Measurements from ENCODE around the gene BEX1. TPM values are rescaled to one million over a fixed set of nuclear protein-coding genes. Genes with fewer than 3 reads are reported as not detected.

Gene BEX1
- polyA plus RNA-seq, 1 donor (not counting 4 experiments of a cell fraction or from before 2014, with no cell fraction given): 6.4 TPM

DNA sequence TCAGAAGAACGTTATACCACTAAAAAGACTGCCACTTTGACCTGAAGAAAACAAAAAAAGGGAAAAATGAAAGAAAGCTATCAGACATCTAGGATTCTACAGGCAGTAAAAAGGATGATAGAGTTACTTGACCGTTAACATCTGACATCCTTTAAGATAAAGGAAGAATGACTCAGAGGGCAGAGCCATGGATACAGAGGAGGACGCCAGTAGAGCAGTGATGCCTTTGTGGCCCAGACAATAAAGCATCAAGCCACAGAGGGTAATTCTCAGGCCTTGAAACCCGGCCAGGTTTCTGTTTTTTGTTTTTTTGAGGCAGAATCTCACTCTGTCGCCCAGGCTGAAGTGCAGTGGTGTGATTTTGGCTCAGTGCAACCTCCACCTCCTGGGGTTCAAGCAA lies 9.5 kb upstream of the BEX1 start:
- no peak for FAIRE-seq
- H3K9me1 ChIP-seq (ENCODE audit: control insufficient read depth, extremely low read depth, insufficient read depth, low read length): no peaks in the 10 kb centered on the region
- H3K4me2 ChIP-seq (ENCODE audit: control insufficient read depth, extremely low read depth, insufficient read depth, low read depth, low read length): no peak overlapping the region
- H2AFZ ChIP-seq (ENCODE audit: control insufficient read depth, low read length): no peak overlapping the region
- H3K27me3 ChIP-seq (ENCODE audit: control insufficient read depth, extremely low read depth, insufficient read depth, low read length): no peaks in the 10 kb centered on the region
- H3K9me3 ChIP-seq (ENCODE audit: control insufficient read depth, low read depth, low read length): no peaks in the 10 kb centered on the region
- H3K9ac ChIP-seq (ENCODE audit: control insufficient read depth, extremely low read depth, insufficient read depth, low read length): no peak overlapping the region
- no peak for DNase-seq (ENCODE audit: low read depth, low spot score)
- H4K20me1 ChIP-seq (ENCODE audit: control insufficient read depth, extremely low read depth, insufficient read depth, low read length): no peaks in the 10 kb centered on the region
- no peaks in the 10 kb centered on the region for H3K4me1 ChIP-seq (ENCODE audit: control insufficient read depth, extremely low read depth, insufficient read depth, low read length)
- H3K79me2 ChIP-seq (ENCODE audit: control insufficient read depth, insufficient read depth, low read length): no peaks in the 10 kb centered on the region
- TF ChIP-seq, protein P1, sequence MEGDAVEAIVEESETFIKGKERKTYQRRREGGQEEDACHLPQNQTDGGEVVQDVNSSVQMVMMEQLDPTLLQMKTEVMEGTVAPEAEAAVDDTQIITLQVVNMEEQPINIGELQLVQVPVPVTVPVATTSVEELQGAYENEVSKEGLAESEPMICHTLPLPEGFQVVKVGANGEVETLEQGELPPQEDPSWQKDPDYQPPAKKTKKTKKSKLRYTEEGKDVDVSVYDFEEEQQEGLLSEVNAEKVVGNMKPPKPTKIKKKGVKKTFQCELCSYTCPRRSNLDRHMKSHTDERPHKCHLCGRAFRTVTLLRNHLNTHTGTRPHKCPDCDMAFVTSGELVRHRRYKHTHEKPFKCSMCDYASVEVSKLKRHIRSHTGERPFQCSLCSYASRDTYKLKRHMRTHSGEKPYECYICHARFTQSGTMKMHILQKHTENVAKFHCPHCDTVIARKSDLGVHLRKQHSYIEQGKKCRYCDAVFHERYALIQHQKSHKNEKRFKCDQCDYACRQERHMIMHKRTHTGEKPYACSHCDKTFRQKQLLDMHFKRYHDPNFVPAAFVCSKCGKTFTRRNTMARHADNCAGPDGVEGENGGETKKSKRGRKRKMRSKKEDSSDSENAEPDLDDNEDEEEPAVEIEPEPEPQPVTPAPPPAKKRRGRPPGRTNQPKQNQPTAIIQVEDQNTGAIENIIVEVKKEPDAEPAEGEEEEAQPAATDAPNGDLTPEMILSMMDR (optimal IDR thresholded peaks at IDR 0.05 in 1 of 3, IDR thresholded peaks at IDR 0.05 in 1 of 3, conservative IDR thresholded peaks at IDR 0.05 in 1 of 3; ENCODE audit: extremely low read depth in 1 of 3, insufficient read depth in 2 of 3, low read length in 3 of 3): no peak
- no peak for TF ChIP-seq EZH2 (IDR thresholded peaks at IDR 0.05; ENCODE audit: low read length)
- H3K36me3 ChIP-seq (ENCODE audit: control insufficient read depth in 2 of 2, extremely low read depth in 1 of 2, insufficient read depth in 2 of 2, low read length in 2 of 2): no peaks in the 10 kb centered on the region
- H3K4me3 ChIP-seq (ENCODE audit: control insufficient read depth in 2 of 3, extremely low read depth in 1 of 3, insufficient read depth in 2 of 3, low read depth in 1 of 3, low read length in 3 of 3): no peak overlapping the region
- H3K27ac ChIP-seq (ENCODE audit: control insufficient read depth, insufficient read depth, low read length): no peak overlapping the region
- dilution Hi-C loops (cut with MboI; ENCODE audit: extremely low pct_ligation_motif_present, low sequenced_read_pairs): no loop called here

DNA sequence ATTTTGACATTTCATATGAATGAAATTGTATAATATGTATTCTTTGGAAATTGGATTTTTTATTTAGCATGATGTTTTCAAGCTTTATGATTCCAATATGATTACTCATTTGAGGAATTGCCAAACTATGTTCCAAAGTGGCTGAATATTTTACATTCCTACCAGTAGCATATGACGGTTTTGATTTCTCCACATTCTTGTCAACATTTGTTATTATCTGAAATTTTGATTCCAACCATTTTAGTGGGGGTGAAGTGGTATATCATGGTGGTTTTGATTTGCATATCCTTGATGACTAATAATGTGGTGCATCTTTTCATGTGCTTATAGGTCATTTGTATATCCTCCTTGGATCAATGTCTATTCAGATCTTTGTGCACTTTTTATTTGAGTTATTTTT lies 2.6 kb upstream of the BEX1 start:
- H3K9me3 ChIP-seq (ENCODE audit: control insufficient read depth, low read depth, low read length): no peaks in the 10 kb centered on the region
- dilution Hi-C loops (cut with MboI; ENCODE audit: extremely low pct_ligation_motif_present, low sequenced_read_pairs): no loop called here
- H3K27me3 ChIP-seq (ENCODE audit: control insufficient read depth, extremely low read depth, insufficient read depth, low read length): no peaks in the 10 kb centered on the region
- no peak overlapping the region for H3K4me3 ChIP-seq (ENCODE audit: control insufficient read depth in 2 of 3, extremely low read depth in 1 of 3, insufficient read depth in 2 of 3, low read depth in 1 of 3, low read length in 3 of 3)
- no peaks in the 10 kb centered on the region for H3K36me3 ChIP-seq (ENCODE audit: control insufficient read depth in 2 of 2, extremely low read depth in 1 of 2, insufficient read depth in 2 of 2, low read length in 2 of 2)
- no peak overlapping the region for H3K4me2 ChIP-seq (ENCODE audit: control insufficient read depth, extremely low read depth, insufficient read depth, low read depth, low read length)
- no peak overlapping the region for H3K27ac ChIP-seq (ENCODE audit: control insufficient read depth, insufficient read depth, low read length)
- H3K4me1 ChIP-seq (ENCODE audit: control insufficient read depth, extremely low read depth, insufficient read depth, low read length): no peaks in the 10 kb centered on the region
- H3K79me2 ChIP-seq (ENCODE audit: control insufficient read depth, insufficient read depth, low read length): no peaks in the 10 kb centered on the region
- DNase-seq (ENCODE audit: low read depth, low spot score): no peak
- H3K9me1 ChIP-seq (ENCODE audit: control insufficient read depth, extremely low read depth, insufficient read depth, low read length): no peaks in the 10 kb centered on the region
- no peaks in the 10 kb centered on the region for H4K20me1 ChIP-seq (ENCODE audit: control insufficient read depth, extremely low read depth, insufficient read depth, low read length)
- H3K9ac ChIP-seq (ENCODE audit: control insufficient read depth, extremely low read depth, insufficient read depth, low read length): no peak overlapping the region
- FAIRE-seq: no peak
- TF ChIP-seq, protein P1 (optimal IDR thresholded peaks at IDR 0.05 in 1 of 3, IDR thresholded peaks at IDR 0.05 in 1 of 3, conservative IDR thresholded peaks at IDR 0.05 in 1 of 3; ENCODE audit: extremely low read depth in 1 of 3, insufficient read depth in 2 of 3, low read length in 3 of 3): no peak
- no peak for TF ChIP-seq EZH2 (IDR thresholded peaks at IDR 0.05; ENCODE audit: low read length)
- no peak overlapping the region for H2AFZ ChIP-seq (ENCODE audit: control insufficient read depth, low read length)

Measured in keratinocyte (primary cell).